ENCODE measurements around the gene ABI3.

ABI3 gene

GRCh38 chr17:49201481-49201927 lies 9.0 kb upstream of the ABI3 start:
- no peaks in the 10 kb centered on the region for H3K27me3 ChIP-seq (ENCODE audit: insufficient read depth, poor library complexity, severe bottlenecking)
- H3K4me3 ChIP-seq (replicated peaks; ENCODE audit: insufficient read depth, low read length): no peak overlapping the region
- TF ChIP-seq POLR2AphosphoS5 (IDR thresholded peaks at IDR 0.05; ENCODE audit: low read depth): no peak
- no peak for TF ChIP-seq SPI1 (IDR thresholded peaks at IDR 0.05; ENCODE audit: borderline replicate concordance, low read depth)
- TF ChIP-seq CTCF (IDR thresholded peaks at IDR 0.05; ENCODE audit: insufficient read depth, low read length): no peak
- TF ChIP-seq GABPA (IDR thresholded peaks at IDR 0.05; ENCODE audit: low read depth): no peak
- TF ChIP-seq REST (IDR thresholded peaks at IDR 0.05; ENCODE audit: insufficient replicate concordance, low read depth): no peak
- no peak overlapping the region for H3K27ac ChIP-seq (replicated peaks)
- DNase-seq (ENCODE audit: low read depth in 1 of 2, low spot score in 1 of 2): no peak

- DNase-seq (ENCODE audit: low read depth in 1 of 2, low spot score in 1 of 2): no peak
- no peak overlapping the region for H3K4me3 ChIP-seq (replicated peaks; ENCODE audit: insufficient read depth, low read length)
- TF ChIP-seq SPI1 (IDR thresholded peaks at IDR 0.05; ENCODE audit: borderline replicate concordance, low read depth): no peak
- TF ChIP-seq POLR2AphosphoS5 (IDR thresholded peaks at IDR 0.05; ENCODE audit: low read depth): no peak
- TF ChIP-seq REST (IDR thresholded peaks at IDR 0.05; ENCODE audit: insufficient replicate concordance, low read depth): no peak
- no peak for TF ChIP-seq GABPA (IDR thresholded peaks at IDR 0.05; ENCODE audit: low read depth)
- no peak for TF ChIP-seq CTCF (IDR thresholded peaks at IDR 0.05; ENCODE audit: insufficient read depth, low read length)
- no peaks in the 10 kb centered on the region for H3K27me3 ChIP-seq (ENCODE audit: insufficient read depth, poor library complexity, severe bottlenecking)
- no peak overlapping the region for H3K27ac ChIP-seq (replicated peaks)
These were observed 6.7 kb upstream of the ABI3 start for GRCh38 chr17:49203796-49204195.

- Histone ChIP-seq H3K27me3 (ENCODE audit: insufficient read depth, poor library complexity, severe bottlenecking) (no peaks in the 10 kb centered on the region), H3K4me3 (replicated peaks; ENCODE audit: insufficient read depth, low read length) (no peak overlapping the region), H3K27ac (replicated peaks) (no peak overlapping the region)
- DNase-seq (ENCODE audit: low read depth in 1 of 2, low spot score in 1 of 2): no peak
- no peak for TF ChIP-seq CTCF (IDR thresholded peaks at IDR 0.05; ENCODE audit: insufficient read depth, low read length)
- TF ChIP-seq REST (IDR thresholded peaks at IDR 0.05; ENCODE audit: insufficient replicate concordance, low read depth): no peak
- TF ChIP-seq GABPA (IDR thresholded peaks at IDR 0.05; ENCODE audit: low read depth): no peak
- no peak for TF ChIP-seq POLR2AphosphoS5 (IDR thresholded peaks at IDR 0.05; ENCODE audit: low read depth)
- no peak for TF ChIP-seq SPI1 (IDR thresholded peaks at IDR 0.05; ENCODE audit: borderline replicate concordance, low read depth)
These were observed 6.0 kb upstream of the ABI3 start for GRCh38 chr17:49204516-49204915.
